Liver (tissue), 9 donors: ENCODE results near the gene COL27A1. TPM values are rescaled to one million over a fixed set of nuclear protein-coding genes. Genes with fewer than 3 reads are reported as not detected.

Source experiments
- DNase-seq: peaks from one replicate; pipeline ENCODE4 v3.0.0-alpha.2; 2017; ENCODE audit warnings: low spot score
- H3K27ac ChIP-seq, 2 donors: one replicate each; pipeline ENCODE4 v1.7.0; 2013; ENCODE audit warnings: inconsistent platforms in 2 of 2, low read length in 2 of 2, control low read depth in 1 of 2, low read depth in 1 of 2, mild to moderate bottlenecking in 1 of 2
- H3K27me3 ChIP-seq, 4 donors: one replicate each; pipeline versions ENCODE4 v1.6.1 to v1.7.0; 2013; ENCODE audit warnings: low read length in 3 of 4, inconsistent platforms in 1 of 4, mild to moderate bottlenecking in 1 of 4, moderate library complexity in 1 of 4; ENCODE audit not compliant: control insufficient read depth in 4 of 4, insufficient read depth in 4 of 4
- H3K36me3 ChIP-seq, 4 donors: one replicate each; pipeline versions ENCODE4 v1.6.1 to v1.7.0; 2013; ENCODE audit warnings: low read length in 3 of 4, mild to moderate bottlenecking in 3 of 4, low read depth in 1 of 4, moderate library complexity in 1 of 4; ENCODE audit not compliant: control insufficient read depth in 4 of 4, insufficient read depth in 3 of 4
- H3K4me1 ChIP-seq, 4 donors: one replicate each; pipeline versions ENCODE4 v1.6.1 to v1.7.0; 2013; ENCODE audit warnings: low read length in 3 of 4, mild to moderate bottlenecking in 3 of 4, moderate library complexity in 1 of 4; ENCODE audit not compliant: control insufficient read depth in 4 of 4, insufficient read depth in 4 of 4
- H3K4me3 ChIP-seq, 3 donors: one replicate each; pipeline versions ENCODE4 v1.6.1 to v1.7.0; 2013; ENCODE audit warnings: low read length in 3 of 3, control low read depth in 1 of 3, low read depth in 1 of 3, mild to moderate bottlenecking in 1 of 3
- H3K9ac ChIP-seq, 2 donors: one replicate each; pipeline ENCODE4 v1.7.0; 2013; ENCODE audit warnings: low read length in 2 of 2, mild to moderate bottlenecking in 2 of 2, moderate library complexity in 2 of 2, control low read depth in 1 of 2, low read depth in 1 of 2
- H3K9me3 ChIP-seq, 4 donors: one replicate each; pipeline versions ENCODE4 v1.6.1 to v1.7.0; 2013; ENCODE audit warnings: low read length in 3 of 4; ENCODE audit not compliant: control insufficient read depth in 4 of 4
- EGR1 ChIP-seq, 2 donors: IDR thresholded peaks; 2 replicates each; pipeline ENCODE4 v1.6.1; 2016 to 2018; ENCODE audit warnings: antibody characterized with exemption in 2 of 2, low read depth in 2 of 2
- FOXA1 ChIP-seq: IDR thresholded peaks from 2 replicates; pipeline ENCODE4 v1.6.1; 2016; ENCODE audit warnings: antibody characterized with exemption
- FOXA2 ChIP-seq: IDR thresholded peaks from 2 replicates; pipeline ENCODE4 v1.6.1; 2016; ENCODE audit warnings: antibody characterized with exemption
- GABPA ChIP-seq, 2 donors: IDR thresholded peaks in 1 of 2; conservative IDR thresholded peaks in 1 of 2; 2 replicates each; pipeline ENCODE4 v1.6.1; 2016; ENCODE audit warnings: antibody characterized with exemption in 2 of 2, mild to moderate bottlenecking in 1 of 2, moderate library complexity in 1 of 2
- HNF4A ChIP-seq, 2 donors: conservative IDR thresholded peaks; 2 replicates each; pipeline ENCODE4 v1.6.1; 2016; ENCODE audit warnings: antibody characterized with exemption in 2 of 2, mild to moderate bottlenecking in 2 of 2
- HNF4G ChIP-seq: IDR thresholded peaks from 2 replicates; pipeline ENCODE4 v1.6.1; 2016; ENCODE audit warnings: antibody characterized with exemption
- JUND ChIP-seq, 2 donors: IDR thresholded peaks; 2 replicates each; pipeline ENCODE4 v1.6.1; 2016; ENCODE audit warnings: antibody characterized with exemption in 2 of 2
- MAX ChIP-seq: IDR thresholded peaks from 2 replicates; pipeline ENCODE4 v1.6.1; 2016; ENCODE audit warnings: antibody characterized with exemption
- NR2F2 ChIP-seq: IDR thresholded peaks from 2 replicates; pipeline ENCODE4 v1.6.1; 2016; ENCODE audit warnings: antibody characterized with exemption
- RAD21 ChIP-seq, 2 donors: IDR thresholded peaks; 2 replicates each; pipeline ENCODE4 v1.6.1; 2016; ENCODE audit warnings: antibody characterized with exemption in 2 of 2, mild to moderate bottlenecking in 2 of 2
- RXRA ChIP-seq, 2 donors: IDR thresholded peaks; 2 replicates each; pipeline ENCODE4 v1.6.1; 2017 to 2018; ENCODE audit warnings: antibody characterized with exemption in 2 of 2, mild to moderate bottlenecking in 1 of 2
- SP1 ChIP-seq: IDR thresholded peaks from 2 replicates; pipeline ENCODE4 v1.6.1; 2018; ENCODE audit warnings: antibody characterized with exemption, mild to moderate bottlenecking
- TAF1 ChIP-seq: conservative IDR thresholded peaks from 2 replicates; pipeline ENCODE4 v1.6.1; 2016; ENCODE audit warnings: antibody characterized with exemption, mild to moderate bottlenecking
- YY1 ChIP-seq: IDR thresholded peaks from 2 replicates; pipeline ENCODE4 v1.6.1; 2016; ENCODE audit warnings: antibody characterized with exemption, mild to moderate bottlenecking
- WGBS: extraction: QIAGEN DNeasy Blood & Tissue Kit; methylation state at CpG from one replicate; pipeline ENCODE4 v1.1.7; 2013; 5-methylcytosine and 5-hydroxymethylcytosine counted together
- polyA plus RNA-seq, 2 donors: library from polyadenylated mRNA; stranded (reverse) in 1 of 2; unstranded in 1 of 2; fragments of 200-250 nt in 1 of 2; fragments of >200 nt in 1 of 2; fragmentation: Nextera tagmentation in 1 of 2; extraction: Ambion mirVana in 1 of 2; gene quantifications; one replicate each; pipeline versions ENCODE4 v1.2.1 to v1.2.3, GENCODE V29; 2013 to 2015
- total RNA-seq, 2 donors: library from RNA; depleted of rRNA; stranded (reverse); fragments of >200 nt; gene quantifications; one replicate each; pipeline ENCODE4 v1.2.3, GENCODE V29; 2014
- TF ChIP-seq, protein P1 (sequence below): IDR thresholded peaks from 2 replicates; pipeline ENCODE4 v1.6.1; 2016; ENCODE audit warnings: antibody characterized with exemption
- TF ChIP-seq, protein P2 (sequence below): IDR thresholded peaks from 2 replicates; pipeline ENCODE4 v1.6.1; 2016; ENCODE audit warnings: antibody characterized with exemption, mild to moderate bottlenecking
- TF ChIP-seq, protein P3 (sequence below): fragments of 150-350 bp; IDR thresholded peaks from 2 replicates; pipeline ENCODE4 v1.5.1; 2017; ENCODE audit warnings: improper control_type of control experiment, low read depth, low read length; ENCODE audit not compliant: missing input control
- TF ChIP-seq, protein P4 (sequence below): IDR thresholded peaks from 2 replicates; pipeline ENCODE4 v1.6.1; 2016; ENCODE audit warnings: antibody characterized with exemption
- donor health status: healthy.
- donor health status: healthy.
- donor health status: healthy.
- donor health status: healthy.
- donor health status: healthy.

COL27A1 gene
- total and polyA plus RNA-seq, 4 donors = 7.0 to 20.4 (median 12.0) TPM

GRCh38 chr9:114123031-114123977 is 32.0 kb upstream of the COL27A1 start:
- TF ChIP-seq, protein P1, sequence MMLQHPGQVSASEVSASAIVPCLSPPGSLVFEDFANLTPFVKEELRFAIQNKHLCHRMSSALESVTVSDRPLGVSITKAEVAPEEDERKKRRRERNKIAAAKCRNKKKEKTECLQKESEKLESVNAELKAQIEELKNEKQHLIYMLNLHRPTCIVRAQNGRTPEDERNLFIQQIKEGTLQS = no peak
- TF ChIP-seq, protein P2, sequence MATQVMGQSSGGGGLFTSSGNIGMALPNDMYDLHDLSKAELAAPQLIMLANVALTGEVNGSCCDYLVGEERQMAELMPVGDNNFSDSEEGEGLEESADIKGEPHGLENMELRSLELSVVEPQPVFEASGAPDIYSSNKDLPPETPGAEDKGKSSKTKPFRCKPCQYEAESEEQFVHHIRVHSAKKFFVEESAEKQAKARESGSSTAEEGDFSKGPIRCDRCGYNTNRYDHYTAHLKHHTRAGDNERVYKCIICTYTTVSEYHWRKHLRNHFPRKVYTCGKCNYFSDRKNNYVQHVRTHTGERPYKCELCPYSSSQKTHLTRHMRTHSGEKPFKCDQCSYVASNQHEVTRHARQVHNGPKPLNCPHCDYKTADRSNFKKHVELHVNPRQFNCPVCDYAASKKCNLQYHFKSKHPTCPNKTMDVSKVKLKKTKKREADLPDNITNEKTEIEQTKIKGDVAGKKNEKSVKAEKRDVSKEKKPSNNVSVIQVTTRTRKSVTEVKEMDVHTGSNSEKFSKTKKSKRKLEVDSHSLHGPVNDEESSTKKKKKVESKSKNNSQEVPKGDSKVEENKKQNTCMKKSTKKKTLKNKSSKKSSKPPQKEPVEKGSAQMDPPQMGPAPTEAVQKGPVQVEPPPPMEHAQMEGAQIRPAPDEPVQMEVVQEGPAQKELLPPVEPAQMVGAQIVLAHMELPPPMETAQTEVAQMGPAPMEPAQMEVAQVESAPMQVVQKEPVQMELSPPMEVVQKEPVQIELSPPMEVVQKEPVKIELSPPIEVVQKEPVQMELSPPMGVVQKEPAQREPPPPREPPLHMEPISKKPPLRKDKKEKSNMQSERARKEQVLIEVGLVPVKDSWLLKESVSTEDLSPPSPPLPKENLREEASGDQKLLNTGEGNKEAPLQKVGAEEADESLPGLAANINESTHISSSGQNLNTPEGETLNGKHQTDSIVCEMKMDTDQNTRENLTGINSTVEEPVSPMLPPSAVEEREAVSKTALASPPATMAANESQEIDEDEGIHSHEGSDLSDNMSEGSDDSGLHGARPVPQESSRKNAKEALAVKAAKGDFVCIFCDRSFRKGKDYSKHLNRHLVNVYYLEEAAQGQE = no peak
- TF ChIP-seq HNF4A (conservative IDR thresholded peaks at IDR 0.05) (peak; percentile 91 to 92), RXRA (IDR thresholded peaks at IDR 0.05) (peak; percentile 45 to 61), JUND (IDR thresholded peaks at IDR 0.05) (no peak), GABPA (IDR thresholded peaks at IDR 0.05 in 1 of 2, conservative IDR thresholded peaks at IDR 0.05 in 1 of 2) (no peak), EGR1 (IDR thresholded peaks at IDR 0.05; ENCODE audit: low read depth in 2 of 2) (no peak), MAX (peak; percentile 12), FOXA1 (no peak), RAD21 (IDR thresholded peaks at IDR 0.05) (no peak), TAF1 (no peak), HNF4G (peak; percentile 73), FOXA2 (no peak), YY1 (no peak), NR2F2 (no peak), SP1 (peak; percentile 62)
- TF ChIP-seq, protein P3, sequence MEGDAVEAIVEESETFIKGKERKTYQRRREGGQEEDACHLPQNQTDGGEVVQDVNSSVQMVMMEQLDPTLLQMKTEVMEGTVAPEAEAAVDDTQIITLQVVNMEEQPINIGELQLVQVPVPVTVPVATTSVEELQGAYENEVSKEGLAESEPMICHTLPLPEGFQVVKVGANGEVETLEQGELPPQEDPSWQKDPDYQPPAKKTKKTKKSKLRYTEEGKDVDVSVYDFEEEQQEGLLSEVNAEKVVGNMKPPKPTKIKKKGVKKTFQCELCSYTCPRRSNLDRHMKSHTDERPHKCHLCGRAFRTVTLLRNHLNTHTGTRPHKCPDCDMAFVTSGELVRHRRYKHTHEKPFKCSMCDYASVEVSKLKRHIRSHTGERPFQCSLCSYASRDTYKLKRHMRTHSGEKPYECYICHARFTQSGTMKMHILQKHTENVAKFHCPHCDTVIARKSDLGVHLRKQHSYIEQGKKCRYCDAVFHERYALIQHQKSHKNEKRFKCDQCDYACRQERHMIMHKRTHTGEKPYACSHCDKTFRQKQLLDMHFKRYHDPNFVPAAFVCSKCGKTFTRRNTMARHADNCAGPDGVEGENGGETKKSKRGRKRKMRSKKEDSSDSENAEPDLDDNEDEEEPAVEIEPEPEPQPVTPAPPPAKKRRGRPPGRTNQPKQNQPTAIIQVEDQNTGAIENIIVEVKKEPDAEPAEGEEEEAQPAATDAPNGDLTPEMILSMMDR = no peak
- TF ChIP-seq, protein P4, sequence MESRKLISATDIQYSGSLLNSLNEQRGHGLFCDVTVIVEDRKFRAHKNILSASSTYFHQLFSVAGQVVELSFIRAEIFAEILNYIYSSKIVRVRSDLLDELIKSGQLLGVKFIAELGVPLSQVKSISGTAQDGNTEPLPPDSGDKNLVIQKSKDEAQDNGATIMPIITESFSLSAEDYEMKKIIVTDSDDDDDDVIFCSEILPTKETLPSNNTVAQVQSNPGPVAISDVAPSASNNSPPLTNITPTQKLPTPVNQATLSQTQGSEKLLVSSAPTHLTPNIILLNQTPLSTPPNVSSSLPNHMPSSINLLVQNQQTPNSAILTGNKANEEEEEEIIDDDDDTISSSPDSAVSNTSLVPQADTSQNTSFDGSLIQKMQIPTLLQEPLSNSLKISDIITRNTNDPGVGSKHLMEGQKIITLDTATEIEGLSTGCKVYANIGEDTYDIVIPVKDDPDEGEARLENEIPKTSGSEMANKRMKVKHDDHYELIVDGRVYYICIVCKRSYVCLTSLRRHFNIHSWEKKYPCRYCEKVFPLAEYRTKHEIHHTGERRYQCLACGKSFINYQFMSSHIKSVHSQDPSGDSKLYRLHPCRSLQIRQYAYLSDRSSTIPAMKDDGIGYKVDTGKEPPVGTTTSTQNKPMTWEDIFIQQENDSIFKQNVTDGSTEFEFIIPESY = no peak
- Histone ChIP-seq H3K27ac (no peak overlapping the region), H3K27me3 (no peaks in the 10 kb centered on the region), H3K4me3 (no peak overlapping the region), H3K9me3 (no peaks in the 10 kb centered on the region), H3K36me3 (no peaks in the 10 kb centered on the region), H3K9ac (no peak overlapping the region), H3K4me1 (peaks cover 0 to 35% (median 25%) of the 10 kb centered on the region in 4 donors)
- 72% methylated on average over 9 of the region's 9 CpGs for WGBS
- no peak for DNase-seq
